Fibroblast of skin of scalp (primary cell): ENCODE data around the gene CABP2.
"Not testable (repeated sequence)": the region's sequence is repeated elsewhere in the genome, so short reads cannot be mapped to it uniquely, and the experiment has no call there.

Source experiments
- DNase-seq: peaks from one replicate; pipeline ENCODE4 v3.0.0-alpha.2; 2013

The CABP2 gene

DNA sequence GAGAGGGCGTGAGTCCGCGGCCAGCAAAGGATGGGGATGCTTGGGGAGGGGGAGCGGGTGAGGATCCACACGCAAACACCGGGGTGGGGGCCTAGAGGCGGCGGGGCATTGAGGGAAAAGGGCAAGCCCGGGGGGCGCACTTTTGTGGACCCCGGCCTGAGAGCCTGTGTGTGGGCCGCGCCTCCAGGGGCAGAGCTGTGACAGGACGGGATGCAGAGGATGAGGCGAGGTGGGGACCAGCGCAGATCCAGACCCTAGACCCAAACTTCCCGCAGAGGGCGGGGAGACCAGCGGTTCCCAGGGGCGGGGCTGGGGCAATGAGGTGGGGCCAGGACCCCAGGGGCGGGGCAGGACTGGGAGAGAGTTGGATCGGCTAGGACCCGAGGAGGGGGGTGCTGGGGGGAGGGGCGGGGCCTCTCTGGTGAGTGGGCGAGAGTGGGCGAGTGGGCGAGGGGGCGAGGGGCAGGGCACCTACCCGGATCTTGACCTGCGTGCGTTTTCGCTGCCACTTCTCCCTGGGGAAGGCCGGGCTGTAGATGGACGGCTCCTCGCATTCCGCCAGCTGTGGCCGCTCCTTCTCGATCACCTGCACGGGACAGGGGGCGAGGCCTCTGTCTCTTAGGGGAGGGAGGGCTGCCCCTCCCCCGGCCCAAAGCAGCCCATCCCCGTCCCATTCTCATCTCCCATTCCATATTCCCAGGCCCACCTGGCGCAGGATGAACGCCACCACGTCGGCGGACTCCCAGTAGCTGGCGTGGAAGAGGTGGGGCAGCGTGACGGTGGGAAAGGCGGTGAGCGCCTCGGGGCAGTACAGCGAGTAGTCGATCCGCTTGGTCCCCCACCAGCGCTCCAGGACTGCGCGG is 28.6 kb downstream of the CABP2 start:
- DNase-seq, result no peak

DNA sequence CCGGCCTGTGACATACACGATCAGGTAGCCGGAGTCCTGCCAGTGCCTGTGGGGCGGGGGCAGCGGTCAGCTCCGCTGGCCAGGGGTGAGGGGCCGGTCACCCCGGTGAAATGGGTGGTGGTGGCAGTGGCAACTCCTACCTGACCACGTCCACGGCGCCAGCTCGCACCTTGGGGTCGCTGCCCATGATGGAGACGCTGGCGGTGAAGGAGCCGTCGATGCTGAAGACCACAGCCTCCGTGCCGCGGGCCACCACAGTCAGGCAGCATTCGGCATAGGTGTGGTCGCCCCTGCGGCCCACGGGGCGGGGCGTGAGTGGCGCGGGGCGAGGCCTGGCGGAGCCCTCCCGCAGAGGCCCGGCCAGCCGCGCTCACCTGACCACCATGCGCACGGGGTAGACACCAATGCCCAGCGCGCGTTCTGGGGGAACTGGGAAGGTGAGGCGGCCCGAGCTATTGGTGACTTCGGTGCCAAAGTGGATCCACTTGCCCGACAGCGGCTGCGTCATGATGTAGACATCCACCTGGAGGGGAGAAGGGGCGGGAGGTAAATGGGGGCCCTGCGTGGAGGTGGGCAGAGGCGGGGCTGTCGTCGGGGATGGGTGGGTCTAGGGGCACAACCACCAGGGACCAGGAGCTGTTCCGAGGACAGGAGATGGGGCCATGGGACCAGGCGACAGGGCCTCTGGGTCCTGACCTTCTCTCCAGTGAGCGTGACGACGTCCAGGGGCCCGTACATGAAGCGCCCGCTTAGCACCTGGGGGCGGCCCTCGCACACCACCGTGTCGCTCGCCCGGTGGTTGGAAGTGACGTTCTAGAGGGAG is 29.5 kb downstream of the CABP2 start:
- DNase-seq, result no peak

GRCh38 chr11:67492801-67493547 is 30.3 kb downstream of the CABP2 start:
- no peak for DNase-seq

DNA sequence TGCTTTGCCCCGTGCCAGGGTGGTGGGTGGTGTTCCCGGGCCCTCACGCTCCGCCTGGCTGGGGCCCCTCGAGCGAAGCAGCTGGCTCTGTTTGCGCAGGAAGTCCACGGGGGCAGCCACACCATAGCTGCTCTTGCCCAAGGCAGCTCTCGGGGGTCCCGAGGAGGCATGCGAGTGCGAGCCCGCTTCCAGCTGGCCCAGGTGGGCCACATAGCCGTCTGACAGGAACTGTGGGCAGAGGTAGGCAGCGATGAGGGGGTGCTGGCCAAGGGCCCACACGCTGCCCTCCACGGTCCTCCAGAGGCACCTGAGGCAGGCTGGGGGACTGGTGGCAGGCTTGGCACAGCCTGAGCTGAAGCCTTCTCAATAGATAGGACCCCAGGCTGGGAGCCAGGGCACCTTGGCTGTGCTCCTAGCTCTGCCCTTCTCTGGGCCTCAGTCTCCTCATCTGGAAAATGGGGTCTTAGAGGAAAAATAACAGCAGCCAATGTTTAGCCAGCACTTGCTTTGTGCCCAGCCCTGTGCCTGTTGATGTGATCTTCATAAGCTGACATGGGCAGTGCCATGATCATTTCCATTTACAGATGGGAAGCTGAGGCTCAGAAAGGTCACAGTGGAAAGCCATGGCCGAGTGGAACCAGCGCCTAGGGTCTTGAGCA is 31.0 kb downstream of the CABP2 start:
- DNase-seq, result no peak

- DNase-seq, result no peak
Measured at GRCh38 chr11:67491276-67492068, 31.8 kb downstream of the CABP2 start.

DNA sequence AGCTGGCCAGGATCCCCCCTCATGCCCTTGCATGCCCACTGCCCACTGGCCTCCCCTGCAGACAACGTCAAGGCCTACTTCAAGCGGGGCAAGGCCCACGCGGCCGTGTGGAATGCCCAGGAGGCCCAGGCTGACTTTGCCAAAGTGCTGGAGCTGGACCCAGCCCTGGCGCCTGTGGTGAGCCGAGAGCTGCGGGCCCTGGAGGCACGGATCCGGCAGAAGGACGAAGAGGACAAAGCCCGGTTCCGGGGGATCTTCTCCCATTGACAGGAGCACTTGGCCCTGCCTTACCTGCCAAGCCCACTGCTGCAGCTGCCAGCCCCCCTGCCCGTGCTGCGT is 32.5 kb downstream of the CABP2 start:
- DNase-seq, result no peak

DNA sequence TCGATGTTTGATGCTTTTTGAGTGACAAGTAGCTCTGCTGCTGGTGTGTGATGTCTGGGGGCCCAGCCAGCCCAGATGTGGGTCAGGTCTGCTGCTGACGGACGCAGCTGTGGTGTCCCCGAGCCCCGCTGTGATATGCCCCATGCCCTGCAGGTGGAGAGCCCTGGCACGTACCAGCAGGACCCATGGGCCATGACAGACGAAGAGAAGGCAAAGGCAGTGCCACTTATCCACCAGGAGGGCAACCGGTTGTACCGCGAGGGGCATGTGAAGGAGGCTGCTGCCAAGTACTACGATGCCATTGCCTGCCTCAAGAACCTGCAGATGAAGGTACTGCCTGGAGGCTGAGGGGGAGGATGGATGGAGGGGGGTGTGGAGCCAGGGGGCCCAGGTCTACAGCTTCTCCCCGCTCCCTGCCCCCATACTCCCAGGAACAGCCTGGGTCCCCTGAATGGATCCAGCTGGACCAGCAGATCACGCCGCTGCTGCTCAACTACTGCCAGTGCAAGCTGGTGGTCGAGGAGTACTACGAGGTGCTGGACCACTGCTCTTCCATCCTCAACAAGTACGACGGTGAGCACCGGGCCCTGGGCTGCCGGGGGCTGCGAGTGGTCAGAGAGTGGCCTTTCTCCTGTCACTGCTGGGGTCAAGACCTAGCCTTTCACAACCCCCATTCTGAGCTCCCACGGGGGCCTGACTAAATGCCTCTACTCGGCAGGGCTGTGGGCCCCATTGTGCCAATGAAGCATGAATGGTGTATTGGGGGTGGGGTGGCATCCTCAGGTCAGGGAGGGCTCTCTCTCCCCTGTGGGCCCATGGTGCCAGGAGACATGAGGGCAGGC is 33.1 kb downstream of the CABP2 start:
- DNase-seq, result no peak

- DNase-seq, result no peak
Measured at GRCh38 chr11:67489203-67489884, 33.9 kb downstream of the CABP2 start.

DNA sequence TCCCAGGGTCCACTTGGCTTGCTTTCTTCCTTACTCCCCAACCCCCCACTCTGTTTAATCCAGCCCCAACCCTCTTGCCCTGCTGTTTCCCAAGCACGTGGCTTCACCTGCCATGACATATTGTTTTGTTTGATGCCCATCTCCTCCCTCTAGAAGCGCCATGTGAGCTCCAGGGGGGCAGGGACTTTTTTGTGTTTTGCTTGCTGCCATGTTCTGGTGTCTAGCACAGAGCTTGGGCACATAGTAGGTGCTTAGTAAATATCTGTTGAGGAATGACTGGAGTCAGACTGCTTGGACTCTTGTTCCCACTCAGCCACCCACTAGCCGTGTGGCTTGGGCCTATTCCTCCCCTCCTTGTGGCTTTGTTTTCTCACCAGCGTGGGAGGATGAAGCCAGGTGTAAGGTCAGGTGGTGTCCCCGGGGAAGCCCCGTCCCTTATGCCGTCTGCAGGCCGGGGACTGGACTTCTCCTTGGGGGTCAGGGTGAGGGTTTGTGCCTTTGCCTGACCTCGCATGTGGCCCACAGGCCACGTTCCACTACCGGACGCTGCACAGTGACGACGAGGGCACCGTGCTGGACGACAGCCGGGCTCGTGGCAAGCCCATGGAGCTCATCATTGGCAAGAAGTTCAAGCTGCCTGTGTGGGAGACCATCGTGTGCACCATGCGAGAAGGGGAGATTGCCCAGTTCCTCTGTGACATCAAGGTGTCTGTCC is 36.6 kb downstream of the CABP2 start:
- DNase-seq, result no peak

- not testable (repeated sequence) for DNase-seq
Measured at GRCh38 chr11:67485873-67486361, 37.3 kb downstream of the CABP2 start.

DNA sequence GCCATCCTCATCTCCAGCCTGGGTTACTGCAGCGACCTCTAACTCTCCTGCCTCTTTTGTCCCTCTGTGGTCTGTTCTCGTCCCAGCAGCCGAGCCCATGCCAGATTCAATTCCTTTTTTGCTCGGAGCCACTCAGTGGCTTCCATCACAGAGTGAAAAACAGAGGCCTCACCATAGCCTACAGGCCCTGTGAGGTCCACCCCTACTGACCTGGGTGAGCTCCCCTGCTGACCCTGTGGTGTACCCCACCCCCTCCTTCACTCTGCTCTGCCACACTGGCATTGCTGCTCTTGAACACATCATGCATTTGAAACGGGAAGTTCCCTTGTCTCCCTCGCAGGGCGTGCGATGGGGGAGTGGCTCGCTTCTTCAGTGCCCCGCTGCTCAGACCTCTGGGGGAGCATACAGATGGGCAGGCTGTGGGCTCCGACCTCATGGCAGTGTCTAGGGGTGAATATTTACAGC is 38.4 kb downstream of the CABP2 start:
- no peak for DNase-seq

GRCh38 chr11:67483831-67484665 is 39.2 kb downstream of the CABP2 start:
- DNase-seq, result no peak

- DNase-seq, result peak; percentile 98
Measured at GRCh38 chr11:67482827-67483798, 40.1 kb downstream of the CABP2 start, which contains the start of gene AIP. Gene AIP, plus strand, starts transcription at chr11:67483026. Its CDS starts 133 bp downstream, at chr11:67483159.

- no peak for DNase-seq
Measured at GRCh38 chr11:67482275-67482826, 40.9 kb downstream of the CABP2 start.

DNA sequence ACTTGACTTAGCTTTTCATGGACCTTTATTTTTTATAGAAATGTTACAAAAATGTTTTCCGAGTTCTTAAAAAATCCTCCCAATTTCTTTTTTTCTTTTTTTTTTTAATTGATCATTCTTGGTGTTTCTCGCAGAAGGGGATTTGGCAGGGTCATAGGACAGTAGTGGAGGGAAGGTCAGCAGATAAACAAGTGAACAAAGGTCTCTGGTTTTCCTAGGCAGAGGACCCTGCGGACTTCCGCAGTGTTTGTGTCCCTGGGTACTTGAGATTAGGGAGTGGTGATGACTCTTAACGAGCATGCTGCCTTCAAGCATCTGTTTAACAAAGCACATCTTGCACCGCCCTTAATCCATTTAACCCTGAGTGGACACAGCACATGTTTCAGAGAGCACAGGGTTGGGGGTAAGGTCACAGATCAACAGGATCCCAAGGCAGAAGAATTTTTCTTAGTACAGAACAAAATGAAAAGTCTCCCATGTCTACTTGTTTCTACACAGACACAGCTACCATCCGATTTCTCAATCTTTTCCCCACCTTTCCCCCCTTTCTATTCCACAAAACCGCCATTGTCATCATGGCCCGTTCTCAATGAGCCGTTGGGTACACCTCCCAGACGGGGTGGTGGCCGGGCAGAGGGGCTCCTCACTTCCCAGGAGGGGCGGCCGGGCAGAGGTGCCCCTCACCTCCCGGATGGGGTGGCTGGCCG is 45.7 kb downstream of the CABP2 start:
- not testable (repeated sequence) for DNase-seq

DNA sequence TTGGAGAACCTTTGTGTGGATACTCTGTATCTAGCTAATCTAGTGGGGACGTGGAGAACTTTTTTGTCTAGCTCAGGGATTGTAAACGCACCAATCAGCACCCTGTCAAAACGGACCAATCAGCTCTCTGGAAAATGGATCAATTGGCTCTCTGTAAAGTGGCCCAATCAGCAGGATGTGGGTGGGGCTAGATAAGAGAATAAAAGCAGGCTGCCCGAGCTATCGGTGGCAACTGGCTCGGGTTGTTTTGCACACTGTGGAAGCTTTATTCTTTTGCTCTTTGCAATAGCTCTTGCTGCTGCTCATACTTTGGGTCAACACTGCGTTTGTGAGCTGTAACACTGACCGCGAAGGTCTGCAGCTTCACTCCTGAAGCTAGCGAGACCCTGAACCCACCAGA is 46.6 kb downstream of the CABP2 start:
- not testable (repeated sequence) for DNase-seq
